SIG-M5 treated with dmso at 0.1 percent for 504 hours (cell line): ENCODE results near the gene HPS6.
"Not testable (repeated sequence)": the region's sequence is repeated elsewhere in the genome, so short reads cannot be mapped to it uniquely, and the experiment has no call there.

Experiments
- DNase-seq: peaks from one replicate; lab custom pipeline; 2025; ENCODE audit not compliant: unreplicated experiment; lab: John Stamatoyannopoulos, UW

Gene HPS6

GRCh38 chr10:102064868-102065560 lies at the start of gene HPS6:
HPS6 (plus strand) TSS chr10:102065349; CDS start chr10:102065475, 126 bp downstream.
- DNase-seq = peak; percentile 81

- no peak for DNase-seq
Measured at GRCh38 chr10:102016416-102016815, 48.7 kb upstream of the HPS6 start.

GRCh38 chr10:102017295-102017694 lies 47.9 kb upstream of the HPS6 start:
- DNase-seq = no peak

- no peak for DNase-seq
Measured at GRCh38 chr10:102020938-102021337, 44.2 kb upstream of the HPS6 start.

- DNase-seq = peak; percentile 78
Measured at GRCh38 chr10:102024799-102025198, 40.4 kb upstream of the HPS6 start.

- no peak for DNase-seq
Measured at GRCh38 chr10:102027261-102027660, 37.9 kb upstream of the HPS6 start.

GRCh38 chr10:102033787-102034186 lies 31.4 kb upstream of the HPS6 start:
- no peak for DNase-seq

GRCh38 chr10:102035807-102036206 lies 29.3 kb upstream of the HPS6 start:
- not testable (repeated sequence) for DNase-seq

GRCh38 chr10:102038410-102038809 lies 26.7 kb upstream of the HPS6 start:
- DNase-seq = no peak

- no peak for DNase-seq
Measured at GRCh38 chr10:102040305-102041050, 24.7 kb upstream of the HPS6 start.

GRCh38 chr10:102045292-102045691 lies 19.9 kb upstream of the HPS6 start:
- DNase-seq = no peak

GRCh38 chr10:102046095-102046494 lies 19.1 kb upstream of the HPS6 start:
- DNase-seq = no peak

- peak; percentile 50 for DNase-seq
Measured at GRCh38 chr10:102054881-102055646, 10.1 kb upstream of the HPS6 start.

- DNase-seq = peak; percentile 96
Measured at GRCh38 chr10:102055647-102056419, 9.3 kb upstream of the HPS6 start, which contains the start of gene ARMH3. ARMH3 (minus strand) TSS chr10:102056173; CDS start chr10:102040114, 16,059 bp downstream.

GRCh38 chr10:102059987-102060386 lies 5.2 kb upstream of the HPS6 start:
- DNase-seq = no peak

- DNase-seq = no peak
Measured at GRCh38 chr10:102064503-102064867, 664 bp upstream of the HPS6 start.

- DNase-seq = no peak
Measured at GRCh38 chr10:102065561-102066398, 631 bp downstream of the HPS6 start.

- no peak for DNase-seq
Measured at GRCh38 chr10:102066399-102067088, 1.4 kb downstream of the HPS6 start.
